AG04450 (cell line): ENCODE data around the gene LIMD2. TPM values are rescaled to one million over a fixed set of nuclear protein-coding genes. Genes with fewer than 3 reads are reported as not detected.

Experiments used
- CTCF ChIA-PET: fragments of 300-600, 350-600 bp; formaldehyde crosslinking; extraction: SDS; loops from one replicate; lab custom pipeline; 2022; ENCODE audit warnings: antibody characterized with exemption, inconsistent platforms; lab: Charles Lee
- POLR2A ChIA-PET: fragments of 350-600 bp; formaldehyde crosslinking; extraction: SDS; loops from one replicate; lab custom pipeline; 2021; ENCODE audit warnings: antibody characterized with exemption, inconsistent platforms; lab: Yijun Ruan, JAX
- DNase-seq: peaks from one replicate; pipeline ENCODE4 v3.0.0-alpha.2; 2011; ENCODE audit warnings: low read depth, low spot score
- H3K27ac ChIP-seq: one replicate; pipeline ENCODE4 v1.5.1; 2012; ENCODE audit warnings: low read depth, low read length, control low read depth
- H3K27me3 ChIP-seq: one replicate; pipeline ENCODE4 v1.6.0; 2012; ENCODE audit warnings: low read length; ENCODE audit not compliant: control insufficient read depth, insufficient read depth
- H3K4me3 ChIP-seq: 2 replicates; pipeline ENCODE4 v1.5.1; 2011; ENCODE audit warnings: mild to moderate bottlenecking, low read depth, low read length, control low read depth
- H3K9me3 ChIP-seq: 2 replicates; pipeline ENCODE4 v1.5.1; 2012; ENCODE audit warnings: low read length; ENCODE audit not compliant: control insufficient read depth, insufficient read depth
- CTCF ChIP-seq: IDR thresholded peaks from 2 replicates; pipeline ENCODE4 v1.5.1; 2011; ENCODE audit warnings: low read depth, low read length, control low read depth, inconsistent platforms
- polyA plus RNA-seq: library from polyadenylated mRNA; depleted of rRNA; stranded (reverse); fragments of >200 nt; gene quantifications from 2 replicates; pipeline ENCODE4 v1.2.3, GENCODE V29; 2011

LIMD2 gene
- polyA plus RNA-seq, 1 experiment, result 13.4 TPM

- no peaks in the 10 kb centered on the region for H3K27me3 ChIP-seq
- DNase-seq, result no peak
- POLR2A ChIA-PET, result interaction anchor here (1.1 kb wide), 1 partner anchor 77 kb away, joined by 4 read pairs; the partner anchor contains the start of gene MAP3K3
- no peak overlapping the region for H3K27ac ChIP-seq
- no peaks in the 10 kb centered on the region; the same call in 1 of the 2 replicates for H3K9me3 ChIP-seq
- peak overlapping the region; percentile 55 for H3K4me3 ChIP-seq
- TF ChIP-seq CTCF, result no peak
- CTCF ChIA-PET, result interaction anchor here (0.7 to 1.5 kb wide), 5 partner anchors 11 to 273 kb away, joined by 3 to 4 read pairs (median 3); no protein-coding TSS in a partner anchor
Observed at GRCh38 chr17:63698381-63698885, 1.5 kb downstream of the LIMD2 start.

GRCh38 chr17:63697341-63698286 lies 2.3 kb downstream of the LIMD2 start:
- H3K9me3 ChIP-seq, result no peaks in the 10 kb centered on the region; the same call in 1 of the 2 replicates
- CTCF ChIA-PET, result interaction anchor here (0.7 to 1.5 kb wide), 4 partner anchors 10 to 273 kb away, joined by 3 to 4 read pairs (median 4); no protein-coding TSS in a partner anchor

GRCh38 chr17:63696381-63696961 lies 3.5 kb downstream of the LIMD2 start:
- Histone ChIP-seq H3K27me3 (no peaks in the 10 kb centered on the region), H3K4me3 (no peak overlapping the region), H3K27ac (no peak overlapping the region), H3K9me3 (no peaks in the 10 kb centered on the region; the same call in 1 of the 2 replicates)
- ChIA-PET POLR2A (no interaction called here), CTCF (interaction anchor here (1.0 kb wide), 1 partner anchor 18 kb away, joined by 3 read pairs; no protein-coding TSS in a partner anchor)
- TF ChIP-seq CTCF, result peak; percentile 39; the same call in 1 of the 2 replicates
- DNase-seq, result no peak

More at GRCh38 chr17:63697341-63698286, 2.3 kb downstream of the LIMD2 start:
- H3K27me3 ChIP-seq, result no peaks in the 10 kb centered on the region
- no peak overlapping the region for H3K27ac ChIP-seq
- no peak for DNase-seq
- no peak overlapping the region for H3K4me3 ChIP-seq
- POLR2A ChIA-PET, result interaction anchor here (1.1 kb wide), 1 partner anchor 76 kb away, joined by 4 read pairs; the partner anchor contains the start of gene MAP3K3
- peak; percentile 61 for TF ChIP-seq CTCF

- Histone ChIP-seq H3K9me3 (no peaks in the 10 kb centered on the region; the same call in 1 of the 2 replicates), H3K4me3 (no peak overlapping the region), H3K27me3 (no peaks in the 10 kb centered on the region), H3K27ac (no peak overlapping the region)
- DNase-seq, result no peak
- ChIA-PET CTCF (interaction anchor here (1.0 kb wide), 1 partner anchor 17 kb away, joined by 3 read pairs; no protein-coding TSS in a partner anchor), POLR2A (interaction anchor here (0.8 kb wide), 1 partner anchor 74 kb away, joined by 3 read pairs; the partner anchor contains the start of gene MAP3K3)
- TF ChIP-seq CTCF, result no peak
Observed at GRCh38 chr17:63695889-63696288, 4.0 kb downstream of the LIMD2 start.
